CD14-positive monocyte (primary cell): ENCODE measurements around the gene CTXN2. TPM values are rescaled to one million over a fixed set of nuclear protein-coding genes. Genes with fewer than 3 reads are reported as not detected.

Experiments used
- DNase-seq, 3 donors: peaks; one replicate each; pipeline ENCODE4 v3.0.0-alpha.2; 2011 to 2022
- H2AFZ ChIP-seq: 2 replicates; pipeline ENCODE4 v1.6.0; 2012; ENCODE audit warnings: mild to moderate bottlenecking, low read depth, low read length, inconsistent platforms; ENCODE audit not compliant: insufficient read depth, poor library complexity, severe bottlenecking
- H3K27ac ChIP-seq, 2 donors: 1 replicate in 1 of 2; 2 replicates in 1 of 2; pipeline ENCODE4 v1.5.1; 2012 to 2013; ENCODE audit warnings: low read length in 2 of 2, control low read depth in 1 of 2, inconsistent platforms in 1 of 2, low read depth in 1 of 2, mild to moderate bottlenecking in 1 of 2
- H3K27me3 ChIP-seq, 2 donors: one replicate each; pipeline versions ENCODE4 v1.6.0 to v1.6.1; 2011 to 2013; ENCODE audit warnings: low read length in 2 of 2; ENCODE audit not compliant: control insufficient read depth in 2 of 2, insufficient read depth in 2 of 2
- H3K36me3 ChIP-seq, 2 donors: replicated peaks in 1 of 2; 1 replicate in 1 of 2; 2 replicates in 1 of 2; pipeline versions ENCODE4 v1.5.1 to v1.6.1; 2012 to 2013; ENCODE audit warnings: low read length in 2 of 2, control low read depth in 1 of 2, inconsistent platforms in 1 of 2, mild to moderate bottlenecking in 1 of 2; ENCODE audit not compliant: insufficient read depth in 2 of 2, control insufficient read depth in 1 of 2
- H3K4me1 ChIP-seq, 2 donors: 1 replicate in 1 of 2; 2 replicates in 1 of 2; pipeline versions ENCODE4 v1.5.1 to v1.6.1; 2012 to 2013; ENCODE audit warnings: low read length in 2 of 2, control low read depth in 1 of 2, inconsistent platforms in 1 of 2, mild to moderate bottlenecking in 1 of 2, moderate library complexity in 1 of 2; ENCODE audit not compliant: insufficient read depth in 2 of 2, control insufficient read depth in 1 of 2
- H3K4me2 ChIP-seq: replicated peaks from 2 replicates; pipeline ENCODE3; 2012; ENCODE audit warnings: low read length, moderate library complexity, mild to moderate bottlenecking; ENCODE audit not compliant: poor library complexity, severe bottlenecking; ENCODE audit errors: extremely low read depth
- H3K4me3 ChIP-seq, 3 experiments: fragments of 200-600 bp in 1 of 3; sonication (generic) in 1 of 3; replicated peaks in 1 of 3; 1 replicate in 2 of 3; 2 replicates in 1 of 3; pipeline ENCODE4 v1.5.1; 2011 to 2013; ENCODE audit warnings: low read length in 3 of 3, mild to moderate bottlenecking in 3 of 3, control low read depth in 2 of 3, low read depth in 2 of 3, inconsistent platforms in 1 of 3, moderate library complexity in 1 of 3
- H3K79me2 ChIP-seq: 2 replicates; pipeline ENCODE4 v1.6.0; 2012; ENCODE audit warnings: mild to moderate bottlenecking, control low read depth, inconsistent platforms, low read length, moderate library complexity; ENCODE audit not compliant: insufficient read depth
- H3K9ac ChIP-seq: 2 replicates; pipeline ENCODE4 v1.6.0; 2017; ENCODE audit warnings: low read length, mild to moderate bottlenecking; ENCODE audit not compliant: insufficient read depth, poor library complexity, severe bottlenecking
- H3K9me3 ChIP-seq, 2 donors: replicated peaks in 1 of 2; 1 replicate in 1 of 2; 2 replicates in 1 of 2; pipeline versions ENCODE4 v1.5.1 to v1.6.1; 2012 to 2013; ENCODE audit warnings: low read length in 2 of 2, control low read depth in 1 of 2; ENCODE audit not compliant: control insufficient read depth in 1 of 2, insufficient read depth in 1 of 2
- H4K20me1 ChIP-seq: 2 replicates; pipeline ENCODE4 v1.6.0; 2012; ENCODE audit warnings: mild to moderate bottlenecking, low read length, control low read depth, moderate library complexity; ENCODE audit not compliant: insufficient read depth
- H3K27ac Mint-ChIP-seq, 7 donors: one replicate each; pipeline ENCODE4 v1.8.0; 2020; ENCODE audit warnings: mild to moderate bottlenecking in 7 of 7, mixed read lengths in 7 of 7, moderate library complexity in 6 of 7, inconsistent platforms in 2 of 7
- H3K27me3 Mint-ChIP-seq, 3 donors: one replicate each; pipeline ENCODE4 v1.8.0; 2021 to 2022; ENCODE audit warnings: low read depth in 3 of 3, mild to moderate bottlenecking in 3 of 3, mixed read lengths in 3 of 3, moderate library complexity in 3 of 3, inconsistent platforms in 1 of 3
- H3K36me3 Mint-ChIP-seq, 2 donors: one replicate each; pipeline ENCODE4 v1.8.0; 2020; ENCODE audit warnings: mixed read lengths in 2 of 2, inconsistent platforms in 1 of 2, mild to moderate bottlenecking in 1 of 2
- H3K4me1 Mint-ChIP-seq: one replicate; pipeline ENCODE4 v1.8.0; 2020; ENCODE audit warnings: mild to moderate bottlenecking, mixed read lengths
- H3K4me3 Mint-ChIP-seq, 2 donors: one replicate each; pipeline ENCODE4 v1.8.0; 2020; ENCODE audit warnings: mild to moderate bottlenecking in 2 of 2, mixed read lengths in 2 of 2, moderate library complexity in 1 of 2
- H3K9me3 Mint-ChIP-seq, 7 donors: one replicate each; pipeline ENCODE4 v1.8.0; 2020 to 2022; ENCODE audit warnings: mixed read lengths in 7 of 7, mild to moderate bottlenecking in 6 of 7, moderate library complexity in 6 of 7, inconsistent platforms in 2 of 7
- CTCF ChIP-seq: fragments of 200-600 bp; IDR thresholded peaks from one replicate; pipeline ENCODE4 v1.8.0; 2022; ENCODE audit warnings: antibody characterized with exemption, mild to moderate bottlenecking
- WGBS: methylation state at CpG from one replicate; pipeline ENCODE4 v1.1.5; 2013; ENCODE audit warnings: missing lambda C conversion rate; ENCODE audit not compliant: insufficient coverage; 5-methylcytosine and 5-hydroxymethylcytosine counted together
- intact Hi-C, 2 donors: fragments of 100-400 bp; cut with micrococcal nuclease; formaldehyde crosslinking; loops; one replicate each; pipeline versions ENCODE4 v1.15.0 to v1.15.1; 2023
- polyA plus RNA-seq, 3 donors: library from polyadenylated mRNA; depleted of rRNA in 1 of 3; unstranded in 2 of 3; stranded (reverse) in 1 of 3; fragments of 300-500 nt in 2 of 3; fragments of >200 nt in 1 of 3; fragmentation: Illumina TruSeq in 2 of 3; gene quantifications; 1 replicate in 2 of 3; 2 replicates in 1 of 3; pipeline ENCODE4 v1.2.3, GENCODE V29; 2012 to 2021

The CTXN2 gene
- polyA plus RNA-seq, 3 donors = not detected

GRCh38 chr15:48178648-48178931 lies 12.9 kb upstream of the CTXN2 start:
- H3K4me3 Mint-ChIP-seq = peak overlapping the region; percentile 27 to 59
- peaks cover 0 to 3% of the 10 kb centered on the region in 2 donors for H3K36me3 Mint-ChIP-seq
- no CpG with 5 or more reads among the region's 1 CpG for WGBS
- Histone ChIP-seq H3K9me3 (peaks cover 0 to 6% of the 10 kb centered on the region in 2 donors), H3K79me2 (no peaks in the 10 kb centered on the region), H3K4me3 (peak overlapping the region in 1 of 3 experiments; percentile 71), H2AFZ (peak overlapping the region; percentile 76), H3K27me3 (peaks cover 29 to 30% of the 10 kb centered on the region in 2 donors), H3K9ac (no peak overlapping the region), H3K4me1 (peaks cover 4 to 13% of the 10 kb centered on the region in 2 donors), H4K20me1 (no peaks in the 10 kb centered on the region), H3K27ac (no peak overlapping the region), H3K36me3 (no peaks in the 10 kb centered on the region), H3K4me2 (peak overlapping the region; percentile 76)
- H3K9me3 Mint-ChIP-seq = peaks cover 0 to 5% (median 0%) of the 10 kb centered on the region in 7 donors
- DNase-seq = no peak
- H3K27ac Mint-ChIP-seq = no peak overlapping the region
- peaks cover 7% of the 10 kb centered on the region for H3K4me1 Mint-ChIP-seq
- intact Hi-C loops = no loop called here
- peaks cover 23 to 35% (median 25%) of the 10 kb centered on the region in 3 donors for H3K27me3 Mint-ChIP-seq
- TF ChIP-seq CTCF = no peak

GRCh38 chr15:48182749-48183148 lies 8.7 kb upstream of the CTXN2 start:
- peaks cover 0 to 5% (median 1%) of the 10 kb centered on the region in 7 donors for H3K9me3 Mint-ChIP-seq
- Histone ChIP-seq H3K4me3 (no peak overlapping the region), H3K9ac (no peak overlapping the region), H2AFZ (no peak overlapping the region), H3K9me3 (peaks cover 0 to 6% of the 10 kb centered on the region in 2 donors), H3K27me3 (peaks cover 19 to 23% of the 10 kb centered on the region in 2 donors), H3K4me1 (peaks cover 4 to 8% of the 10 kb centered on the region in 2 donors), H3K79me2 (no peaks in the 10 kb centered on the region), H4K20me1 (no peaks in the 10 kb centered on the region), H3K4me2 (no peak overlapping the region), H3K36me3 (no peaks in the 10 kb centered on the region), H3K27ac (no peak overlapping the region)
- TF ChIP-seq CTCF = no peak
- intact Hi-C loops = no loop called here
- H3K36me3 Mint-ChIP-seq = peaks cover 0 to 3% of the 10 kb centered on the region in 2 donors
- H3K4me1 Mint-ChIP-seq = peaks cover 2% of the 10 kb centered on the region
- no peak overlapping the region for H3K27ac Mint-ChIP-seq
- no peak for DNase-seq
- H3K4me3 Mint-ChIP-seq = no peak overlapping the region
- H3K27me3 Mint-ChIP-seq = peaks cover 14 to 26% (median 19%) of the 10 kb centered on the region in 3 donors
- 20% methylated on average over 1 of the region's 2 CpGs for WGBS
